NK-92 (cell line): ENCODE data around the gene RGS16.
A peak's percentile ranks its signal among the peaks of the same experiment; 100 is the strongest.

Experiments
- DNase-seq: peaks from one replicate; lab custom pipeline; 2025; ENCODE audit not compliant: unreplicated experiment; lab: John Stamatoyannopoulos, UW

Gene RGS16

DNA sequence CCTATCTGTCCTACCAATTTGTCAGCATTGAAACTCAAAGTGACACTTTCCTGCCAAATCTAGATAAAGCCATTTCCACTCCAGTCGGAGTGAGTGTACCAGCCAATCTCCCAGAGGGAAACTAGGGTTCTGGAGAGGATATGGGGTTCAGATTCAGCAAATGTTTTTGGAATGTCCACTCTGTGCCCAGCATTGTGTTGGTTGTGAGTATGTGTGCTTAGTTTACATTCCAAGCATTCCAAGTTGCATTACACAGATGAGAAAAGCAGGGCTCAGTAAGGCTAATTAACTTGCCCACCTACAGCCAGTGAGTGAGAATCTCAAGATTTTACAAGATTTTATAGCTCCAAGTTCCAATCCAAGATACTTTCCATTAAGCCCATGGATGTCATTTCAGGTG, 26.4 kb upstream of the RGS16 start:
- DNase-seq = no peak

DNA sequence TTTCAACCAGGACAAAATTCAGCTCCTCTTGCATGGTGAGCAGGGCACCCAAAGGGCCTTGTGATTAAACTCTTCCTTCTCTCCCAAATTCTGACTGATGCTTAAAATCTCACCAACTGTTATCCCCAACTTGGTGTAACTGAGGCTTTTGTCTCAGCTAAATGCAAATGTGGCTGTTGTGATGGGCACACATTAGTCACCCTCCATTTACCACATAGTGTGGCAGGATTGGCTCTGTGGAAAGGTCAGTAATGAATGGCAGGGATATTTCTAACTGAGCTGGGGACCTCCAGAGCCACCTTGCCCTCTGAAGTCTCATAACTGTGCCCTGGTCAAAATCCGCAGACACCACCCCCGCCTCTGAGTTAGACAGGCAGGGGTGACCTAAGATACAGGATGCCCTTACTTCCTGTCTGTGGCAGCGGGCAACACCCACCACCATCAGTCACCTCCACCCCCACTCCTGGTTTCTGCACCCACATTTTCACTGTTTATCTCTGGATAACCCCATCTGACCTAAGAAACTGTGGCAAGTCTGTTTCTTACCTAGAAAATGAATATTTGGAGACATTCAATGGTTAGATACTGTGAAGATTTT, 25.4 kb upstream of the RGS16 start:
- DNase-seq = no peak

DNA sequence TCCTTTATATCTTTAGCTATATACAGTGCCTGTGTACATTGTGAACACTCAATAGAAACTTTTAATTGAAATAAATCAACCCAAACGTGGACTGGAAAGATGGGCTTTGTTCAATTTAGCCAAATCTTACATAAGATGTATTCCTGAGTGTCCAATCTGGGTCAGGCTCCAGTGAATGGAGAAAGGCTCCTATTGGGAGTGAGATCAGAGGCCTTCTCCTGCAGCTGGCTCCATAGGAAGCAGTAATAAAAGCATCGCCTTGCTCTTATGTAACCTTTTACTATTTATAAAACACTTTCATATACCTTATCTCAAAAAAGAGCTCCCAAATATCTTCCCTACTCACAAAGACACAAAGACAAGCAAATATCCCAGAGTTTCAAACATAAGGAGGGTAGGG, 24.9 kb upstream of the RGS16 start:
- no peak for DNase-seq

DNA sequence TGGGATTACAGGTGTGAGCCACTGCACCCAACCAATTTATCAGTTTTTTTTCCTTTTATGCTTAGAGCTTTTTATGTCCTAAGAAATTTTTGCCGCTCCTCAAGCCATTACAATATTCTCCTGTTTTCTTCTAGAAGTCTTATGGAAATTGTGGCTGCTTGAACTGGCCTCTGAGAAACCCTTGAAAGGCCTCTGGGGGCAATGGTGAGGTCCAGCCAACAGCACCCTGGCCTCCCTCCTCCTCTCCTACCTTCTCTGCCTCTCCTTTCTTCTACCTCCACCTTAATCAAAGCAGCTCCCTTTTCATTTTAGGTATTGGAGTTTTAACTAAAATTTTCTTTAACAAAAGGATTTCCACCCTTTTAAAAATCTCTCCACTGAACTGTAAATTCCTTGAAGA, 24.5 kb upstream of the RGS16 start:
- DNase-seq = no peak

DNA sequence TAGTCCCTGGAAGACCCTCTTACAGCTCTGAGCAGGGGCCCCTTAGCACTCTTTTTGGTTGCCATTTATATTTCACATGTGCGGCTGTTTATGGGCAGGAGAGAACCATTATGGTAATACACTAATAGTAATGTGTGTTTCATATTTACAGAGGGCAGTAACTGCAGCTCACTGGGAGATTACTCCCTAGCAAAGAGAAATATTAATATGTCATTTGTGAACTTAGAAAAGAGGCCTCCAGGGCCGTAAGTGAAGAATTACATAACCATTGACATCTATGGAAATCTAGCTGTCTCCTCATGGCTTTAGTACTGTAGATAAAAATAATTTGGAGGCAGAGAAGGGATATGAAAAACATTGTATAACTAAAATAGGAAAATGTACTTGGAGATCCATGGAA, 23.4 kb upstream of the RGS16 start:
- no peak for DNase-seq

DNA sequence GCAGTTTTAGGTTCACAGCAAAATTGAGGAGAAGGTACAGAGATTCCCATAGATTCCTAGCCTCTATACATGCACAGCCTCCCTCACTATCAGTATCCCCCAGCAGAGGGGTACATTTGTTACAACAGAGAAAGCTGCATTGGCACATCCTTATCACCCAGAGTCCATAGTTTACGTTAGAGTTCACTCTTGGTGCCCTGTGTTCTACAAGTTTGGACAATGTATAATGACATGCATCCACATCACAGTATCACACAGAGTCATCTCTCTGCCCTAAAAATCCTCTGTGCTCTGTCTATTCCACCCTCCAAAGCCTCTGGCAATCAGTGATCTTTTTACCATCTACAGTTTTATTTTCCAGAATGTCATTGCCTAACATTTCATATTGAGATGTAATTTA, 22.3 kb upstream of the RGS16 start:
- no peak for DNase-seq

DNA sequence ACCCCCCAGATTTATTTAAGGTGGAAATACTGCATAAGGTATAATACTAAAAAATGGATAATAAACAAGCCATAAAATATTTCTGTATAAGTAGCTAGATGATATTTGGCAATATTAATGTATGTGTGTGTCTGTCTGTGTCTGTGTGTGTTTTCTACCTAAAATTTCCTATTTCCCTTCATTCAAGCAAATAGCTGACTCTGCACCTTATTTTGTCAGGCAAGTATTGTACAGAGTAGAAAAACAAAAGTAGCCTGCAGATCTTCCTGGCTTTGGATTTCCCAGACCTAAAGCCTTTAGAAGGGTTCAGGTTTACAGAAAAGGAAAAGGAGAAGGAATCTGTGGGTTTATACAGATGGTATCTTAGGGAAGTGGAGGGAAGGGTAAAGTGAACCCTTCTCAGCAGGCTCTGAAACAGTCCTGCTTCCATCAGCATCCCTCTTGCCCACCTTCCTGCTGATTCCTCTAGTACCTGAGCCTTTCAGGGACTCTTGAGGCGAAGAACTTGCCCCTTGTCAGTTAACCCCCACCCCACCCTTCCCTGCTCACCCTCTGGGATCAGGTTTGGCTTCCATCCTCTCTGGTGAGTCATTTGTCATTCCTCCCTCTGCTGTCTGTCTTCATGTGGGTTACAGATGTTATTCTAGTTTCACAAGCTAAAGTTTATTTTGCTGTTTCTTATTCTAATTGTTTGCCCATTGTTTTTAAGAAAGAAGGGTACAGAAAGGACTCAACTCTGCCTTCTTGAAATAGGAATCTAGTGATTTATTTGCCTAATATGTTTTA, 21.7 kb upstream of the RGS16 start:
- DNase-seq = no peak

DNA sequence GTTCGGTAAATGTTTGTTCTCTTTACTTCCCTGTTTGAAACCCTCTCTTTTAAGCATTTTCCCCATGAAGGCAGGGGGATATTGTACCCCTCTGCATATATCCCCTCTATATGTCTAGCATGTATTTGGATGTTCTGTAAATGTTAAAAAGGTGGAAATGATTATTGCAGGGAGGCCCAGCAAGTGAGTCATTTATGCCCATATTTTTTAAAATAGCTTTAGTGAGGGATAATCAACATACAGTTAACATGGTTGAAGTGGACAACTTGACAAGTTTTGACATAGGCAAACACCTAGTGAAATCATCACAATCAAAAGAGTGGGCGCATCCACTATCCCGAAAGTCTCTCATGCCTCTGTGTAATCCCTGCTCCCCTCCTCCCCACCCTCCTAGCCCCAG, 20.8 kb upstream of the RGS16 start:
- DNase-seq = no peak

DNA sequence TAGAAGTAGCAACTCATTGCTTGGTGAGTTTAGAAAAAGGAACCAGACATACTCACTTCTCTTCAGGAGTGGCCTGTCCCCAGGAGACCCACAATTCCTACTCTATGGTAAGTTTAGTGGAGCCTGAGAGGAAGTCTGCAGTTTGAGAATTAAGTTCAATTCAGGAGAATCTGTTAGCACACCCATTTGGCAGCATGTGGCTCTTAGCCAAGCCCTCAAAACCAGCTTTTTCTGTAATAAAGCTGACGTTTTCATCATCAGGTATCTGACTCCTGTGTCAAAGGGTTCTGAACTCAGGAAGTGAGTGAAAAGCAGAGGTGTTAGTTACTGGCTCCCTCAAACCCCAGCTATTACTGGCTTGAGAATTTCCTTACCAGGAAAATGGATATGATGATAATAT, 20.4 kb upstream of the RGS16 start:
- DNase-seq = no peak

DNA sequence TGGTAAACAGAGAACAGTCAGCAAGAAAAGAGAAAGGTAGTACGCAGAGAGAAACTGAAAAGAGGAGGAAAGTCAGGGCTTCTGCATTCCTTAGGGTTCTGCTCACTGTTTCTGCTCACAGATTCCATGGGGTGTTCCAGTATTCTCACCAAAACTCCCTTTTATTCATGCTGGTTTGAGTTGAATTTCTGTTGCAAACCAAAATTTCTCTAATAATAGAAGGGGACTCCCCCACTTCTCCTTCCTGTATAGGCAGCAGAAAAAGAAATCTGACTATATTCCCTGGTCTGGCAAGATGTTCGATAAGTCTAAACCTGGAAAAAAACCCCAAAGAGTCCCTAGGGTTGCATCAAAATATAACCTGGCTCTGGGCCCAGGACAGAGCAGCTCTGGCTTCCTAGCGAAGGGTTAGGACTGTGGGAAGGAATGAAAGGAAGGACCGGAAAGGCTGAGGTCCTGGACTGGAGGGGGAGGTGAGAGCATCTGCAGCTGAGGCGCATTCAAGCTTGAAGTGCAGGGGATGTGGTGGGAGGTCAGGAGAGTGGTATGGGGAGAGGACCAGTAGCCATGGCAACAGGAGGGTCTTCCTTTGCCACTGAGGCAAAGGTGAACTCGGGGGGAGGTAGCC, 18.8 kb upstream of the RGS16 start:
- DNase-seq = no peak

DNA sequence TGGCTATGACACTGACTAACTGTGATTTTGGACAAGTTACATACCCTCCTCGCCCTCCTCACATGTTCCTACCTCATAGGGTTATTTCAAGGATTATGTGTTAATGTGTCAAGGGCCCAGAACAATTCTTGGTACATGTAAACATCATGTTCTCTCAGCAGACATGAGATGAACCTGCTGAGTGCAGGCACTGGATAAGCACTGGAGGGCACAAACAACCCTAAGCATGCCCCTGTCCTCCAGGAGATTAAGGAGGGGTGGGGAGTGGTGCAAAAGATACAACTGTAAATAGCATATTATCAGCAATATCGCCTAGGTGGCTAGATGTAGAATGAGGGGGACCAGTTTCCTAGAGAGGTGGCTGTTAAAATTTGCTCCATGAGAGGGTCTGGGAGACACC, 17.7 kb upstream of the RGS16 start:
- DNase-seq = no peak

DNA sequence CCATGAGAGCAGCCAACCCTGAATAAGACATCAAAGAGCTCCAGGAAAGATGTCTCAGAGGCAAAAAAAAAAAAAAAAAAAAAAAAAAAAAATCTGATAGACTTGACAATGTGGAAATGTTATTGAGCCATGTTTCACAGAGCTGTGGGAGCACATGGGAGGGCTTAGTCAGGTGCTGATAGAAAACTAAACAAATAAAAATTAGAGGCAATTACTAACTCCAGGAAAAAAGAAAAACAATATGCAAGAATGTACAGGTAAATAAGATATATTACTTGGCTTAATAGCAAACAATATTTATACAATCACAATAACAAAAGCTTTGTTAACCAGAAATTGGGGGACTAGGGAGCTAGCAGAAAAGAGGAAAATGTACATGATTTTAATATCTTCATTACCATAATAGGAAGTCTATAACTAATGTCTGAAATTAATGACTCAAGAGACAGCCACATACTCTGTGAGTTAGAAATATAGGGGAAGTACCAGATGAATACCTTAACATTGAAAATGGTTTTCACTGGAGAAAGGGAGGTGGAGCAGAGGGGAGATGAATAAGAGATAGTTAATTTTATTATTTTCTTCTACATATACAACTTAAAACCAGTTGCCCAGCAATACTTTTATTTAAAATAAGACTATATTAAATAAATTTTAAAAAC, 16.9 kb upstream of the RGS16 start:
- DNase-seq = no peak

DNA sequence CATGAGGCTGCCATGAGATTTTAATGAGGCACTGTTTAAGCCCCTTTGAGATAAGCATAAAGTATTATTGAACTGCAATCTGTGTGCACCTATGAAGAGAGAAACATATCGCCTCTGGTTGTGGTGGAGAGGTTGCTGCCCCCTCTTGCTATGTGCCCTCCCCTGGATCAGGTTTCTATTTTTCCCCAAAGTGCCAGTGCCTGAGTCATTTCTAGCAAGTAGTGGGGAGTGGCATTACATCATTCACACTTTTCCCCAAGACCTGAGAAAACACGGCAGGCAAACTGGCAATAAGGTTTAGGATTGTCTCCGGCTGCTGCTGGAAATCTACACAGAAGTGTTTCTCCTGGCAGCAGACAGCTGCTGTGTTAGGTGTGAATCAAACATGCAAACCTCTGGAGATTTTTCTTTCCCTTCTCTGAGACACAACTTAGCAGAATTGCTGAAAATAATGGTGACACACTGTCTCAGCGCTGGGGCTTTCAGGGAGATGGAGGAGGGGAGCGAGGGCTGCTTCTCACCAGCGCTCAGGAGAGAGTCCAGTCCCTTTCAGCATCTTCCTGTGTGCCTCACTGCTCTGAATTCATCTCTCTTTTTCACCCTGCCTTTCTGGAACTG, 13.7 kb upstream of the RGS16 start:
- DNase-seq = no peak

DNA sequence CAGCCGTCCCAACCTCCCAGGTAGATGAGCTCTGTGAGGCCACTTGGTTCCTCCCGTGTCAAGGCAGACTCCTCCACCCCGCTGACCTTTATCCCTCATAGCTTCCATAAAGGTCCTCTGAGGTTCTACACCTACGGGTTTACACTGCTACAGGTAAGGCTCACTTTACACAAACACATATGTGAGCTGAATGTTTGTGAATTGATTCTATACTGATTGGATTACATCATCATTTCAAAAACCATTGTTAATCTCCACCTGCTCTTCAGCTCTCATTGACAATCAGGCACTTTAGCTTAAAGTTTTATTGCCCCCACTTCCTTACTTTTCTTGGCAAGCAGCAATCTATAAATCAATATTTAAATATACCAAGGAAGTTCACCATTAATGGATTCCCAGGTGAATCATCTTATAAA, 12.8 kb upstream of the RGS16 start:
- DNase-seq = no peak

DNA sequence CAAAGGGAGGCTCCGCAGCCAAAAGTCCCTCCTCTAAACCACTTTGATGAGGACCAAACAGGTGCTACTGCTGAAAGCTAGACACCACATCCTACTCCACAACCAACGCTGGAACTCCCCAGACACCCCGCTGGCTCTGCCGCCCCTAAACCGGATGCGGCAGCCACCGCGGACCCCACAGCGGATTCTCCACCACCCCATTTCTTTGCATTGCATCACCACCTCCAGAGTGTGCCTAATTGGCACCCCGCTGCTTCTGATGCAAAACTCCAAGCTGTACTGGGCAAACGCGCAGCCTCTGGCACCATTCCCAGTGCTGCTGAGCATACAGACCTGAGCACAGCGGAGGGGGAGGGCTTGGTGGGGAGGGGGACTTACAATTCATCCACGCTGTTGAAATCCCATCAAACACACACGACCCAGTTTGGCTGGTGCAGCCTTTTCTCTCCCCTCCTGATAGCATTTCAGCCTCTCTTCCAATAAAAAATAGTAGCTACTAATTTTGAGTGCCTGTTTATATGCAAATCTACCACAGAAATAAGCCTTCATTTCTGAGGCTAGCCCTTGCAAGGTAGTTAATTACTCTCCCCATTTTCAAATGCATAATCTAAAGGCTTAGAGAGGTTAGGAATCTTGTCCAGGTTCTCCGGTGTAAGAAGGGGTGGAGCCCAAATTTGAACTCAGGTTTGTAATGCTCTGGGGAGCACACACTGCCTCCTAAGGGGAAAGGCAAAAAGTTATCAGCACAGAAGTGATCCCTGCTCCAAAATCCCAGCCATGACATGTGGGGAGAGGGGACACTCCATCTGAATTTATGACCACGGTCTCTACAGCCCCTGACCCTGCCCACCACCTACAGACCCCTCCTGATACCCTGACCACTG, 12.2 kb upstream of the RGS16 start:
- peak; percentile 45 for DNase-seq

DNA sequence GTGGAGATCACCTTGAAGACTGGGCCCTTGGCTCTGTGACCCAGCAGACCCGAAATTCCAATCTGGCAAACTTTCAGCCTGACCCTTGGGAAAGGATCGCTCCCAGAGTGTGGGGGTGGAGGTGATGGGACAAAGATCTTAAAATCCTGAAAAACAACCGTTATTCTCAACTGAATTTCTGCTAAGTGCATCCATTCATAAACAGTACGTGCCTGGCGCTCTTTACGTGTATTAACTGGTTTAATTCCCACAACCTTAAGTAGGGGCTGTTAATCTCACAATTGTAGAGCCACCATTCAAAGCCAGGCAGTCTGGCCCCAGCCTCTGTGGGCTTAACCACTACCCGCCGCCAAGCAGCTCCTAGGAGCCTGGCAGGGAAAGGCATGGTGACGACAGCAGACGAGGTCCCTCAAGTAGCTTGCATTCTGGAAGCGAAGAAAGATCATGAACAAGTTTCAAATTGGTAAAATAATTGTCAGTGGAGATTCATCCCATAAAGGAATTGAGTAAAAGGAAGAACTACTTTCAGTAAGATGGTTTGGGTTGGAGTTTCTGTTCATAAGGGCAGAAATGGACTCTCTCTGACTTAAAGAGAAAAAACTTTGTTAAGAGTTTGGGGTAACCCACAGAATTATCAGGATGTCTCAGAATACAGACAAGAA, 11.4 kb upstream of the RGS16 start:
- no peak for DNase-seq

DNA sequence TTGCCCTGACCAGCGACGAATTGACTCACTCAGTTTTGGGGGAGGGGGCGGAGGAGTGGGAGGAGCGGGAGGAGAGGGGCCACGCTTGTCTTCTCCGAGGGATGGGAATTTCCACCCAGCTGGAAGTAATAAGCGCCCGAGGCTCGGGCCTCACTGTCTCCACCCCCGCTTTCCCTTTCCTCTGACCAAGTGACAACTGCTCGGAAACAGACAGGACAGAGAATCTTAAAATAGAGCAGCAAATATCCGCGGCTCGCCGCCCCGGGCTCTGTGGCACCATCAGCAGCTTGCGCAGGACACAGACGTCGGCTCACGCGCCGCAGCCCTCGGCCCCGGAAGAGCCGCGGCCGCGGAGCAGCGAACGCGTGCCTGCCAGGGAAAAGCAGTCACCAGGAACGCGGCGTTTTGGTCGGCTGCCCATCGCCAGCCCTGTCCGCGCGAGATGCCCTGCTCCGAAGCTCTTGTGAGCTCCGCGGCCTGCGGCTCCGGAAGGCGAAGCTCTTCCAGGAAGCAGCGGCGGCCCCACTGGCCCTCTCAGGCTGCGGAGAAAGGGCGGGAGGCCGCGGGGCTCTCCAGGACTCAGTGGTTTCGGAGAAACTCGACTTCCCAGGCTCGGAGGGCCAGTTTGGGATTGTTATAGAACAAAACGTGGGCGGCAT, 10.7 kb upstream of the RGS16 start:
- no peak for DNase-seq

DNA sequence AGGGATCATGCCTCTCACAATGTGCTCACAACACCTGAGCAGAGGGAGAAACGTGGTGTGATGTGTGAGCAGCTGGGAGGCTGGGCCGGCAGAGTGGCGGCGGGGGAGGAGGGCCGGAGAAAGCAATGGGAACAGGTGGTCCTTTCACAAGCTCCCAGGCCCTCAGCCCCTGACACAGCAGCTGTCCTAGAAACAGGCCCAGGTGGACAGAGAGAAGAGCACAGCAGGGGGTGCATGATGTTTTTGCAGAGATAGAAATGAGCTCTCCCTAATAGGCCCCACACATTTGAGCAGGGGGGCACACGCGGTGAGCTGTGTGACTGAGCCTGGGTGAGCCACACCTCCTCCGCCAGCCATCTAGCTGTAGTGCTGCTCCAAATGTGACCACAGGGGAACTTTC, 7.6 kb upstream of the RGS16 start:
- DNase-seq = no peak

DNA sequence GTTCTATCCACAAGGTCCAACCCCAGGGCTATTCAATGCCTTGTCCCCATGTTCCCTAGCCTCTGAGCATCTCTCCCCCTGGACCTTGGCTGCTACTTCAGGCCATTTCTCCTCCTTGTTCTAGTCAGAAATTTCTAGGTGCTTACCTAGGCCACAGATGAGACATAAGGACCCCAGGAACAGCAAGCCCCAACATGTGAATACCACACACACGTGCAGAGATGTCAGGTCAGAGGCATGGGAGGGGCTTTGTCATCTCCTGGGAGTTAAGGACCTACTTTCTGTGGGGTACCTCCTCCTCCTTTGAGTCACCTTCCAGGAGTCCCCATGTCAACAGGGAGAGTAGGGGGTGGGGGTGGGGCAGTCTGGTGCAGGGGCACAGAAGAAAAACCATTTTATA, 7.1 kb upstream of the RGS16 start:
- no peak for DNase-seq
